Cardiac fibroblast (primary cell): ENCODE results near the gene NRG3.
A peak's percentile ranks its signal among the peaks of the same experiment; 100 is the strongest.

Experiments used
- DNase-seq, 2 donors: peaks; one replicate each; pipeline versions ENCODE4 v3.0.0 to v3.0.0-alpha.2; 2010; ENCODE audit warnings: low read depth in 2 of 2
- H3K4me3 ChIP-seq, 2 donors: replicated peaks in 1 of 2; 1 replicate in 1 of 2; 2 replicates in 1 of 2; pipeline ENCODE4 v1.5.1; 2011; ENCODE audit warnings: low read depth in 2 of 2, low read length in 2 of 2, mild to moderate bottlenecking in 2 of 2, moderate library complexity in 1 of 2
- TF ChIP-seq, protein P1 (sequence below): IDR thresholded peaks from one replicate; pipeline ENCODE4 v1.5.1; 2011; ENCODE audit warnings: low read depth, mild to moderate bottlenecking, low read length, inconsistent platforms

Gene NRG3

DNA sequence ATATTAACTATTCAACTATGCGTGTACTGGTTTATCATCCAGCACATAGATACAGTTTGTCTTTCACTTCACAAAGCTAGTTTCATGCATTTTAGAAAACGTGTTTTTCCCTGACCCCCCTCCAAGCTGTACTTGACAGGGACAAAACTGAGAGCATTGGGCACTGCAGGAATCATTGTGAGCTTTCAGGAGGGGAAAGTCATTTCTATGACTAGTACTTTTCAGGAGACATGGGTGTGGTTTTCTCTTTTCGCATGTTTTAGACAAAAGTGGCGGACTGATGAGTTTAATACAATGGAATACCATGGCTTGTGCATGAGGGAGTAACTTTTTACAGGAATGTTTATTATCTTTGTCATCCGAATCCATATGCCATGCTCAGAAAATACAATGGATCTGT lies 42.7 kb downstream of the NRG3 start:
- TF ChIP-seq, protein P1, sequence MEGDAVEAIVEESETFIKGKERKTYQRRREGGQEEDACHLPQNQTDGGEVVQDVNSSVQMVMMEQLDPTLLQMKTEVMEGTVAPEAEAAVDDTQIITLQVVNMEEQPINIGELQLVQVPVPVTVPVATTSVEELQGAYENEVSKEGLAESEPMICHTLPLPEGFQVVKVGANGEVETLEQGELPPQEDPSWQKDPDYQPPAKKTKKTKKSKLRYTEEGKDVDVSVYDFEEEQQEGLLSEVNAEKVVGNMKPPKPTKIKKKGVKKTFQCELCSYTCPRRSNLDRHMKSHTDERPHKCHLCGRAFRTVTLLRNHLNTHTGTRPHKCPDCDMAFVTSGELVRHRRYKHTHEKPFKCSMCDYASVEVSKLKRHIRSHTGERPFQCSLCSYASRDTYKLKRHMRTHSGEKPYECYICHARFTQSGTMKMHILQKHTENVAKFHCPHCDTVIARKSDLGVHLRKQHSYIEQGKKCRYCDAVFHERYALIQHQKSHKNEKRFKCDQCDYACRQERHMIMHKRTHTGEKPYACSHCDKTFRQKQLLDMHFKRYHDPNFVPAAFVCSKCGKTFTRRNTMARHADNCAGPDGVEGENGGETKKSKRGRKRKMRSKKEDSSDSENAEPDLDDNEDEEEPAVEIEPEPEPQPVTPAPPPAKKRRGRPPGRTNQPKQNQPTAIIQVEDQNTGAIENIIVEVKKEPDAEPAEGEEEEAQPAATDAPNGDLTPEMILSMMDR = no peak
- H3K4me3 ChIP-seq = no peak overlapping the region

DNA sequence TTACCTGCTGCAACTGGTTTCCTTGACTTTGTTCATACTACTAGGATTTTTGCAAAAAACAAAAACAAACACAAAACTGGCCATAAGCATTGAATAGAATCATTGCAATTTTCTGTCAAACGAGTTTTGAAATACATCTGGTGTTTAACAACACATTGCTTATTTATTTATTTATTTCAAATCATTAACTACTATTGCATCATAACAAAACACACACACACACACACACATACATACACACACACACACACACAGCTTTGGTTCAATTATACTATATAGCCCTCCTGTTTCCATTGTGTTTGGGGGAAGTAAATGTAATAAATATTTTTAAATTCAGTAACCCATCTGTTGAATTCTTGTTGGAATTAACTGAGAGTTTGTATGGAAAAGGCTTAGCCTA lies 43.8 kb downstream of the NRG3 start:
- TF ChIP-seq, protein P1 = no peak
- no peak overlapping the region for H3K4me3 ChIP-seq
- no peak for DNase-seq

More for the DNA sequence above, 42.7 kb downstream of the NRG3 start:
- no peak for DNase-seq

DNA sequence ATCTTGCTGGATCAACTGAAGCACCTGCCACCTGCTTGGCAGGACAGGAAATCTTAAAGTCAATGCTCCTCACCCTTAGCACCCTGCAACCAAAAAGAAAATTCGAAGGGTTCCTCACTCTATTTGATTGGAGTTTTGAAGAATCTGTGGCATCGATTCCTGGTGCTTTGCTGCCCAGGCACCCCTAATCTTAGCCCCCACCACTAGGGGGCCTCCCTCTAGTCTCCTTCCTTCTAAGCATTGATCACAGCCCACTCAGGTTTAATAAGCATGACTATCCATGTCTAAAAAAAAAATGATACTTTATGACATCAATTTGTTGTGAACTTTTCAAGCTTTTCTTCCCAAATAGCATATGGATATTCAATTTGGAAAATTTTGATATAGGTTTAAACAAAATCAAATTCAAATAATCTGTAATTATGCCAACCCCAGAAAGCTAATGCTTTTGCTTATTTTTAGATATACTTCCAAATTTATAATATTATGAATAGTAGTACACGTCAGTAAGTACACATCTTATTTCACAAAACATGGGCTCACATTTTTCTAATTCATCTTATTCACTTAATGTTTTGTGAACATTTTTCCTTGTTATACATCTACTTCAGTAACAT lies 45.3 kb downstream of the NRG3 start:
- TF ChIP-seq, protein P1 = peak; percentile 61
- DNase-seq = peak in 1 of 2 donors; percentile 15
- H3K4me3 ChIP-seq = no peak overlapping the region

DNA sequence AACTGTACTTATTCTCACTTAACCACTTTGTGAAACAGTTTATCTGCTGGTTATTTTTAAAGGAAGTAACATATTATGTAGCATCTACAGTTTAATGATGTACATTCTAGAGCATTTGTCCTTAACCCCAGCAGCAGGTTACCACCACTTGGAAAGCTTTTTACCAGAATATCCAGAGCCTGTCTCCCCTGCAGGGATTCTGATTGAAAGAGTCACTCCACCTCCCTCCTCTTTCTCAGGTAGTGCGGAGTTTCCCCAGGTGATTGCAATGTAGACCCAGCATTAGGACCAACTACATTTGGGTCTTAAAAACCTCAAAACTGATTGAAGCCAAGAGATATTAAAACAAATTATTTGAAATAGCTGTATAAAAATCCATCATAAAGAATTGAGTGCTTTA lies 53.1 kb downstream of the NRG3 start:
- H3K4me3 ChIP-seq = no peak overlapping the region
- TF ChIP-seq, protein P1 = no peak
- no peak for DNase-seq

DNA sequence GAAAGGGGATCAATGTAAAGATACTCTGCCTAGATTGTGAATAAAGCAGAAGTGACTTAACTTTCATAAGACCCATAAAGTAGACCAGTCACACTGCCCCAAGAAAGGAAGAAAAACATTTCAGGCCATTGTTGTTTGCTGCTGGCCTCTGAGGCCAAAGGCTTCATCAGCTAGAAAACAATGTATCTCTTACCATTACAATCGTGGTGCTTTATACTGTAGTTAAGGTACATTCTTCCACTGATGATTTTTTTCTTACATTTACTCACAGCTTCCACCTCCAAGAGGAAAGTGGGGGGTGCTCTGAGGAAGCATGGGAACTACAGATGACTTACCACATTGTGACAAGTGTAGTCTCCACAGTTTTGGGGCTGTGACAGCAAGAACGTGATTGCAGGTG lies 68.6 kb downstream of the NRG3 start:
- no peak for DNase-seq

DNA sequence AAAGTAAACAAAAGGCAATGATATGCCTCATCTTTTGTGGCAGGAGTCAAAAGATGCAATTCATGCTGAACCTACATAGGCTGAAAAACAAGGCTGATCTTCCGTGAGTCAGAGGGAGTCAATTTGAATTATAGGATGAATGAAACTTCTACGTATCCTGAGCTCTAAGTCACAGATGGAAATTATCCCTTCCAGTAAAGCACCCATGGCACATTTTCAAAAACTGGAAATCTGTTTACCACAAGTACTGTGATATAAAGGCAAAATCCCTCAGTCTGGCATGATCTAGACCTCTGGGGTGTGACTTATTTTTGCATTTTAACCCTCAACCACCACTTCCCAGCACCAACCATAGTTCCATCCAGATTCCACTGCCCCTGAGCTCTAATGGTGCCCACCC lies 69.6 kb downstream of the NRG3 start:
- peak in 1 of 2 donors; percentile 25 for DNase-seq
- no peak overlapping the region for H3K4me3 ChIP-seq
- TF ChIP-seq, protein P1 = no peak

More for the DNA sequence above, 68.6 kb downstream of the NRG3 start:
- TF ChIP-seq, protein P1 = no peak
- H3K4me3 ChIP-seq = no peak overlapping the region

DNA sequence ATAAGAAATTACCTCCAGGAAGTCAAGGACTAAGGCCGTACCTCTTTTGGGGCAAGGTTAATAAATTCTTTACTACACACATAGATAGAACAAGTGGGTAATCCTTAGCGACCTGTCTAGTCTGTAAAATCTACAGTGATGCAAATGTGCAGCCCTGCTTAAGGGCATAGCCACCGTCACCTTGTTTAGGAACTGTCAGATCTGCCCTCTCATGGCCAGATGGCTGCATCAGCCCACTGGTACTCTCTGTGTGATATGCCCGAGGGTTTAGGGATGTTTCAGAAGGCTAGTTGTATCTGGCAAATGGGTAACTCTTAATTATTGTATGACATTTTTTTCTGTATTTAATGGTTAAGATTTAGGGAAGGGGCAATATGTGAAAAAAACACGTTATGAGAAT lies 74.3 kb downstream of the NRG3 start:
- no peak overlapping the region for H3K4me3 ChIP-seq
- TF ChIP-seq, protein P1 = no peak
- DNase-seq = no peak
